HCT116 (cell line): Measurements from ENCODE around the gene CLIC6. TPM values are rescaled to one million over a fixed set of nuclear protein-coding genes. Genes with fewer than 3 reads are reported as not detected.

Experiments
- ATAC-seq: fragments of 200-7000 bp; cut with Tn5 transposase; 2 replicates; pipeline ENCODE4 v1.9.1; 2020; ENCODE audit warnings: mild to moderate bottlenecking, moderate library complexity
- BruUV-seq: library from RNA; stranded (reverse); fragments of 400-500 nt; replicated peaks from 2 replicates; lab custom pipeline; 2021; lab: Mats Ljungman, UMichigan
- CTCF ChIA-PET: fragments of 300-600 bp; sonication (Branson Sonifier 250); formaldehyde crosslinking; loops from one replicate; lab custom pipeline; 2021; ENCODE audit warnings: antibody characterized with exemption; lab: Charles Lee
- POLR2A ChIA-PET: fragments of 300-600, 350-600 bp; sonication (Branson Sonifier 250); formaldehyde crosslinking; loops from one replicate; lab custom pipeline; 2021; ENCODE audit warnings: antibody characterized with exemption; lab: Charles Lee
- RAD21 ChIA-PET, 2 experiments: fragments of 300-600 bp; sonication (Branson Sonifier 250); formaldehyde crosslinking; loops; one replicate each; lab custom pipeline; 2023; ENCODE audit warnings: low total read pairs in 2 of 2; ENCODE audit not compliant: uncharacterized antibody in 2 of 2, unreplicated experiment in 2 of 2, low non-redundant PET in 1 of 2; lab: Charles Lee
- DNase-seq: peaks from one replicate; pipeline ENCODE4 v3.0.0-alpha.2; 2010; ENCODE audit warnings: low read depth, low spot score
- H2AFZ ChIP-seq: fragments of 200-600 bp; shearing (Covaris generic), sonication (generic); 2 replicates; pipeline ENCODE4 v1.6.1; 2017; ENCODE audit warnings: low read depth, mixed run types, mixed read lengths, antibody characterized with exemption, low read length; ENCODE audit not compliant: poor library complexity, severe bottlenecking
- H3K27ac ChIP-seq: 2 replicates; pipeline ENCODE4 v1.5.1; 2012; ENCODE audit warnings: low read depth, low read length
- H3K27me3 ChIP-seq: fragments of 200-600 bp; sonication (generic); 2 replicates; pipeline ENCODE4 v1.6.1; 2016; ENCODE audit warnings: mixed run types, low read length, mixed read lengths; ENCODE audit not compliant: insufficient read depth
- H3K36me3 ChIP-seq, 2 experiments: fragments of 200-500 bp in 1 of 2; fragments of 200-600 bp in 1 of 2; sonication (Bioruptor generic) in 1 of 2; sonication (generic) in 1 of 2; 2 replicates each; pipeline versions ENCODE4 v1.5.1 to v1.6.1; 2014 to 2016; ENCODE audit warnings: low read length in 2 of 2, inconsistent platforms in 1 of 2, mixed read lengths in 1 of 2, mixed run types in 1 of 2; ENCODE audit not compliant: insufficient read depth in 2 of 2, control insufficient read depth in 1 of 2
- H3K4me1 ChIP-seq, 2 experiments: fragments of 200-600 bp in 1 of 2; sonication (generic) in 1 of 2; 2 replicates each; pipeline versions ENCODE4 v1.5.1 to v1.6.1; 2012 to 2017; ENCODE audit warnings: low read length in 2 of 2, inconsistent platforms in 1 of 2, mild to moderate bottlenecking in 1 of 2, mixed read lengths in 1 of 2, mixed run types in 1 of 2, moderate library complexity in 1 of 2; ENCODE audit not compliant: insufficient read depth in 2 of 2, control insufficient read depth in 1 of 2
- H3K4me2 ChIP-seq: fragments of 200-600 bp; sonication (generic); 2 replicates; pipeline ENCODE4 v1.6.1; 2017; ENCODE audit warnings: mixed run types, low read length, mixed read lengths
- H3K4me3 ChIP-seq, 2 experiments: fragments of 200-600 bp in 1 of 2; sonication (generic) in 1 of 2; replicated peaks in 1 of 2; 2 replicates each; pipeline ENCODE4 v1.5.1; 2011 to 2016; ENCODE audit warnings: low read length in 2 of 2, control low read depth in 1 of 2, low read depth in 1 of 2, mild to moderate bottlenecking in 1 of 2, mixed read lengths in 1 of 2, mixed run types in 1 of 2
- H3K79me2 ChIP-seq: fragments of 200-600 bp; sonication (generic); 2 replicates; pipeline ENCODE4 v1.6.1; 2017; ENCODE audit warnings: mild to moderate bottlenecking, mixed run types, low read length, moderate library complexity, mixed read lengths; ENCODE audit not compliant: insufficient read depth
- H3K9ac ChIP-seq: fragments of 200-600 bp; sonication (generic); 2 replicates; pipeline ENCODE4 v1.6.1; 2016; ENCODE audit warnings: low read length, mixed read lengths
- H3K9me2 ChIP-seq: fragments of 200-600 bp; sonication (generic), shearing (Covaris generic); 2 replicates; pipeline ENCODE4 v1.6.1; 2017; ENCODE audit warnings: mixed run types, mild to moderate bottlenecking, moderate library complexity; ENCODE audit not compliant: insufficient read depth
- H3K9me3 ChIP-seq, 2 experiments: fragments of 200-500 bp in 1 of 2; fragments of 200-600 bp in 1 of 2; sonication (Bioruptor generic) in 1 of 2; sonication (generic) in 1 of 2; 2 replicates each; pipeline ENCODE4 v1.6.1; 2014 to 2017; ENCODE audit warnings: low read length in 2 of 2, mixed read lengths in 2 of 2, inconsistent platforms in 1 of 2, low read depth in 1 of 2, mild to moderate bottlenecking in 1 of 2, mixed run types in 1 of 2, moderate library complexity in 1 of 2; ENCODE audit not compliant: control insufficient read depth in 1 of 2, insufficient read depth in 1 of 2
- H4K20me1 ChIP-seq: fragments of 200-600 bp; sonication (generic), shearing (Covaris generic); 2 replicates; pipeline ENCODE4 v1.6.1; 2017; ENCODE audit warnings: mixed run types, mild to moderate bottlenecking, moderate library complexity; ENCODE audit not compliant: insufficient read depth
- CEBPB ChIP-seq: IDR thresholded peaks from 2 replicates; pipeline ENCODE4 v1.6.1; 2012; ENCODE audit warnings: low read depth
- CTCF ChIP-seq, 3 experiments: fragments of 200-600 bp in 1 of 3; sonication (generic) in 1 of 3; IDR thresholded peaks in 2 of 3; conservative IDR thresholded peaks in 1 of 3; 2 replicates each; pipeline ENCODE4 v1.5.1; 2012 to 2017; ENCODE audit warnings: low read depth in 2 of 3, low read length in 2 of 3, antibody characterized with exemption in 1 of 3, borderline replicate concordance in 1 of 3, control low read depth in 1 of 3, mild to moderate bottlenecking in 1 of 3, mixed read lengths in 1 of 3, mixed run types in 1 of 3, moderate library complexity in 1 of 3; ENCODE audit not compliant: insufficient read depth in 1 of 3
- EZH2 ChIP-seq: fragments of 200-600 bp; sonication (generic); IDR thresholded peaks from 2 replicates; pipeline ENCODE4 v1.6.1; 2017; ENCODE audit warnings: antibody characterized with exemption, mixed run types
- EZH2phosphoT487 ChIP-seq: fragments of 200-600 bp; IDR thresholded peaks from 2 replicates; pipeline ENCODE4 v1.6.1; 2018; ENCODE audit warnings: antibody characterized with exemption, borderline replicate concordance
- JUND ChIP-seq: IDR thresholded peaks from 2 replicates; pipeline ENCODE4 v1.6.1; 2012
- POLR2A ChIP-seq: IDR thresholded peaks from 2 replicates; pipeline ENCODE4 v1.7.0; 2011; ENCODE audit warnings: borderline replicate concordance; ENCODE audit not compliant: insufficient read depth, insufficient read length; ENCODE audit errors: extremely low read depth
- POLR2AphosphoS5 ChIP-seq: IDR thresholded peaks from 2 replicates; pipeline ENCODE4 v1.6.1; 2011; ENCODE audit warnings: mild to moderate bottlenecking, low read depth, low read length, moderate library complexity
- SIN3A ChIP-seq: IDR thresholded peaks from 2 replicates; pipeline ENCODE4 v1.6.1; 2012; ENCODE audit warnings: low read depth
- TCF7L2 ChIP-seq: IDR thresholded peaks from 2 replicates; pipeline ENCODE4 v1.7.0; 2011; ENCODE audit warnings: borderline replicate concordance, inconsistent platforms; ENCODE audit not compliant: insufficient read depth, insufficient read length; ENCODE audit errors: extremely low read depth
- YY1 ChIP-seq: IDR thresholded peaks from 2 replicates; pipeline ENCODE4 v1.6.1; 2011; ENCODE audit warnings: low read length, low read depth, moderate library complexity, mild to moderate bottlenecking; ENCODE audit not compliant: insufficient replicate concordance; ENCODE audit errors: extremely low read depth
- ZBTB33 ChIP-seq: IDR thresholded peaks from 2 replicates; pipeline ENCODE4 v1.6.1; 2011; ENCODE audit warnings: mild to moderate bottlenecking, low read length, moderate library complexity; ENCODE audit not compliant: insufficient replicate concordance; ENCODE audit errors: extremely low read depth
- ZFX ChIP-seq: fragments of 450-650 bp; IDR thresholded peaks from 2 replicates; pipeline ENCODE4 v1.6.1; 2017
- ZNF274 ChIP-seq: fragments of 200-500 bp; sonication (Bioruptor generic); IDR thresholded peaks from 2 replicates; pipeline ENCODE4 v1.6.1; 2014; ENCODE audit warnings: mild to moderate bottlenecking, low read depth, low read length, inconsistent platforms
- intact Hi-C: fragments of 100-400 bp; cut with micrococcal nuclease; formaldehyde crosslinking; loops from 2 replicates; pipeline ENCODE4 v1.10.0; 2022
- total RNA-seq: library from RNA; stranded (reverse); gene quantifications from one replicate; pipeline ENCODE4 v1.2.1, GENCODE V29; 2021; ENCODE audit not compliant: unreplicated experiment
- TF ChIP-seq, protein P1 (sequence below): IDR thresholded peaks from 2 replicates; pipeline ENCODE4 v1.6.1; 2012

Gene CLIC6
- total RNA-seq, 1 experiment from 2014 or later, result 0.05 TPM

GRCh38 chr21:34671891-34672290 is 3.1 kb downstream of the CLIC6 start:
- ATAC-seq (no peak), DNase-seq (no peak)
- intact Hi-C loops, result no loop called here
- Histone ChIP-seq H3K4me3 (no peak overlapping the region), H3K27me3 (no peaks in the 10 kb centered on the region), H3K27ac (no peak overlapping the region), H3K36me3 (no peaks in the 10 kb centered on the region), H3K9ac (no peak overlapping the region), H4K20me1 (no peaks in the 10 kb centered on the region), H2AFZ (no peak overlapping the region), H3K4me2 (no peak overlapping the region), H3K79me2 (no peaks in the 10 kb centered on the region), H3K9me2 (no peaks in the 10 kb centered on the region), H3K9me3 (no peaks in the 10 kb centered on the region), H3K4me1 (no peaks in the 10 kb centered on the region)
- ChIA-PET RAD21 (no interaction called here), POLR2A (no interaction called here), CTCF (no interaction called here)
- BruUV-seq, result no TSS peak
- TF ChIP-seq JUND (no peak), SIN3A (no peak), CTCF (IDR thresholded peaks at IDR 0.05 in 2 of 3, conservative IDR thresholded peaks at IDR 0.05 in 1 of 3; ENCODE audit: borderline replicate concordance in 1 of 3, insufficient read depth in 1 of 3, low read depth in 2 of 3, low read length in 2 of 3) (no peak), TCF7L2 (no peak), CEBPB (no peak), POLR2A (no peak), ZFX (no peak), EZH2phosphoT487 (no peak), POLR2AphosphoS5 (no peak), YY1 (no peak), EZH2 (no peak), ZNF274 (no peak), ZBTB33 (no peak)
- TF ChIP-seq, protein P1, sequence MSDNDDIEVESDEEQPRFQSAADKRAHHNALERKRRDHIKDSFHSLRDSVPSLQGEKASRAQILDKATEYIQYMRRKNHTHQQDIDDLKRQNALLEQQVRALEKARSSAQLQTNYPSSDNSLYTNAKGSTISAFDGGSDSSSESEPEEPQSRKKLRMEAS, result no peak
